ENCODE results near the gene SAE1.

SAE1 gene

DNA sequence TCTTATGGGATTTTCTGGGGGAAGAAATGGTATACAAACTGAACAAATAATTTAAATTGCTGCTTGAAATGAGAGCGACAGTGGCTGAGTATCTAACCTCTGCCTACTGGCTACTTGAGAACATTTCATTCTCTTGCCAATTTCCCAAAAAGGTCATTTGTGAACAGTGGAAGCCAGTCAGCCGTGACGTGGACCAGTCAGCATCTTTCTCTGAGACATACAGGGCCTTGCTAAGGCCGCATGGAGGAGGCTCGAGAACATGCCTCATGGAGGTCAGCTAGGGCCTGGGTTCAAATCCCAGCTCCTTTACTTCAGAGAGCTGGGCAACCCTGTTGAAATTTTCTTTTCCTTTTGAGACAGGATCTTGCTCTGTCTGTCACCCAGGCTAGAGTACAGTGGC lies 37.4 kb upstream of the SAE1 start:
- H3K4me1 ChIP-seq (ENCODE audit: control extremely low read depth in 1 of 4, control insufficient read depth in 4 of 4, insufficient read depth in 4 of 4, low read length in 3 of 4), result peaks cover 0 to 40% (median 27%) of the 10 kb centered on the region in 4 experiments
- H3K4me3 ChIP-seq (ENCODE audit: control insufficient read depth in 1 of 7, extremely low read depth in 1 of 7, insufficient read depth in 4 of 7, low read depth in 2 of 7, low read length in 6 of 7), result no peak overlapping the region
- H3K9me3 ChIP-seq (ENCODE audit: control extremely low read depth in 1 of 5, control insufficient read depth in 4 of 5, insufficient read depth in 2 of 5, low read depth in 1 of 5, low read length in 4 of 5), result no peaks in the 10 kb centered on the region
- H3K27me3 ChIP-seq (replicated peaks in 2 of 5; ENCODE audit: control insufficient read depth in 4 of 5, insufficient read depth in 5 of 5, low read length in 4 of 5), result no peaks in the 10 kb centered on the region
- POLR2A ChIA-PET, result no interaction called here
- CTCF ChIA-PET, result interaction anchor here (1.3 to 1.4 kb wide), 2 partner anchors 13 to 15 kb away, joined by 4 to 5 read pairs; no protein-coding TSS in a partner anchor
- DNase-seq, result no peak
- WGBS (ENCODE audit: insufficient coverage), result 98% methylated on average over 5 of the region's 5 CpGs
- no peak overlapping the region for H3K27ac ChIP-seq (ENCODE audit: insufficient read depth in 1 of 2, low read depth in 1 of 2, low read length in 2 of 2, poor library complexity in 1 of 2, severe bottlenecking in 2 of 2)
- peaks cover 9 to 61% (median 40%) of the 10 kb centered on the region in 4 experiments for H3K36me3 ChIP-seq (ENCODE audit: control insufficient read depth in 4 of 4, insufficient read depth in 4 of 4, low read length in 3 of 4)

GRCh38 chr19:47093841-47094240 lies 36.8 kb upstream of the SAE1 start:
- Histone ChIP-seq H3K27ac (ENCODE audit: insufficient read depth in 1 of 2, low read depth in 1 of 2, low read length in 2 of 2, poor library complexity in 1 of 2, severe bottlenecking in 2 of 2) (no peak overlapping the region), H3K36me3 (ENCODE audit: control insufficient read depth in 4 of 4, insufficient read depth in 4 of 4, low read length in 3 of 4) (peaks cover 9 to 56% (median 38%) of the 10 kb centered on the region in 4 experiments), H3K4me1 (ENCODE audit: control extremely low read depth in 1 of 4, control insufficient read depth in 4 of 4, insufficient read depth in 4 of 4, low read length in 3 of 4) (peaks cover 0 to 40% (median 27%) of the 10 kb centered on the region in 4 experiments), H3K4me3 (ENCODE audit: control insufficient read depth in 1 of 7, extremely low read depth in 1 of 7, insufficient read depth in 4 of 7, low read depth in 2 of 7, low read length in 6 of 7) (no peak overlapping the region), H3K27me3 (replicated peaks in 2 of 5; ENCODE audit: control insufficient read depth in 4 of 5, insufficient read depth in 5 of 5, low read length in 4 of 5) (no peaks in the 10 kb centered on the region), H3K9me3 (ENCODE audit: control extremely low read depth in 1 of 5, control insufficient read depth in 4 of 5, insufficient read depth in 2 of 5, low read depth in 1 of 5, low read length in 4 of 5) (no peaks in the 10 kb centered on the region)
- ChIA-PET CTCF (interaction anchor here (0.5 to 1.4 kb wide), 4 partner anchors 14 to 114 kb away, joined by 3 to 5 read pairs (median 4); no protein-coding TSS in a partner anchor), POLR2A (no interaction called here)
- 94% methylated on average over 9 of the region's 10 CpGs for WGBS (ENCODE audit: insufficient coverage)
- no peak for DNase-seq

GRCh38 chr19:47094557-47095475 lies 35.8 kb upstream of the SAE1 start:
- no peaks in the 10 kb centered on the region for H3K27me3 ChIP-seq (replicated peaks in 2 of 5; ENCODE audit: control insufficient read depth in 4 of 5, insufficient read depth in 5 of 5, low read length in 4 of 5)
- ChIA-PET CTCF (interaction anchor here (0.6 to 1.5 kb wide), 6 partner anchors 9 to 28 kb away, joined by 3 to 5 read pairs (median 4); partner anchors contain the start of gene ZC3H4), POLR2A (interaction anchor here (0.9 kb wide), 1 partner anchor 515 kb away, joined by 3 read pairs; no protein-coding TSS in a partner anchor)
- H3K27ac ChIP-seq (ENCODE audit: insufficient read depth in 1 of 2, low read depth in 1 of 2, low read length in 2 of 2, poor library complexity in 1 of 2, severe bottlenecking in 2 of 2), result peak overlapping the region; percentile 77 to 86
- peaks cover 0 to 40% (median 27%) of the 10 kb centered on the region in 4 experiments for H3K4me1 ChIP-seq (ENCODE audit: control extremely low read depth in 1 of 4, control insufficient read depth in 4 of 4, insufficient read depth in 4 of 4, low read length in 3 of 4)
- WGBS (ENCODE audit: insufficient coverage), result 38% methylated on average over 11 of the region's 15 CpGs
- H3K4me3 ChIP-seq (ENCODE audit: control insufficient read depth in 1 of 7, extremely low read depth in 1 of 7, insufficient read depth in 4 of 7, low read depth in 2 of 7, low read length in 6 of 7), result peak overlapping the region in 3 of 7 experiments; percentile 25 to 48 (median 33)
- peaks cover 9 to 48% (median 30%) of the 10 kb centered on the region in 4 experiments for H3K36me3 ChIP-seq (ENCODE audit: control insufficient read depth in 4 of 4, insufficient read depth in 4 of 4, low read length in 3 of 4)
- H3K9me3 ChIP-seq (ENCODE audit: control extremely low read depth in 1 of 5, control insufficient read depth in 4 of 5, insufficient read depth in 2 of 5, low read depth in 1 of 5, low read length in 4 of 5), result no peaks in the 10 kb centered on the region
- DNase-seq, result peak in 2 of 3 donors; percentile 29 to 51

DNA sequence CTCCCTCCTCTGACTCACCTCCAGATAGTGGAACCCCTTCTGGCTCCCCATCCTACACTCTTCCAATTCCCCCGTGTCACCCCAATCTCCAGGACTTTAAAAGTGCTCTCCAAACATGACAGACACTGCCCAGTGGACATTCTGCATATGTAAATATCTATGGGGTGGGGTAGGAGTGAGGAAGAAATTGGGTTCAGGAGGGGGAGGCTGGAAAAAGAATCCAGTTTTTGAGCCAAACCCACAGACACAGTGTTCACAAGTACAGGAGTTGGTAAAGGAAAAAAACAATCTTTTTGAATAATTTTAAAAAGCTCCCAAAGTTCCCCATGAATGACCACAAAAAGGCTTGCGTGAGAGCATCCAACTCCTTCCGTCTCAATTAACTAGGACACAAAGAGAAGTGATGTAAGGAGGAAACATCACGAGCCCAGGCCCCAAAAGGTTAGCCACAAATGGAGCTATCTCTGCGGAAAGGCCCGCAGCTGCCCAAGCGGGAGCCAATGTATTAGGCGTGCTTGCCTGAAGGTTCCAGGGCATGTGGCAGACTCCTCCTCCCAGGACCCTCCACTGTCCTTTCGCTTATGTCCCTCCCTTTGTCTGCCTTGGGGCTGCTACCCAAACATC lies 35.0 kb upstream of the SAE1 start:
- Histone ChIP-seq H3K36me3 (ENCODE audit: control insufficient read depth in 4 of 4, insufficient read depth in 4 of 4, low read length in 3 of 4) (peaks cover 12 to 45% (median 23%) of the 10 kb centered on the region in 4 experiments), H3K4me1 (ENCODE audit: control extremely low read depth in 1 of 4, control insufficient read depth in 4 of 4, insufficient read depth in 4 of 4, low read length in 3 of 4) (peaks cover 0 to 40% (median 27%) of the 10 kb centered on the region in 4 experiments), H3K9me3 (ENCODE audit: control extremely low read depth in 1 of 5, control insufficient read depth in 4 of 5, insufficient read depth in 2 of 5, low read depth in 1 of 5, low read length in 4 of 5) (no peaks in the 10 kb centered on the region), H3K27ac (ENCODE audit: insufficient read depth in 1 of 2, low read depth in 1 of 2, low read length in 2 of 2, poor library complexity in 1 of 2, severe bottlenecking in 2 of 2) (peak overlapping the region; percentile 77 to 86), H3K27me3 (replicated peaks in 2 of 5; ENCODE audit: control insufficient read depth in 4 of 5, insufficient read depth in 5 of 5, low read length in 4 of 5) (no peaks in the 10 kb centered on the region), H3K4me3 (ENCODE audit: control insufficient read depth in 1 of 7, extremely low read depth in 1 of 7, insufficient read depth in 4 of 7, low read depth in 2 of 7, low read length in 6 of 7) (peak overlapping the region in 3 of 7 experiments; percentile 25 to 48 (median 33))
- DNase-seq, result peak; percentile 55 to 75 (median 74)
- 47% methylated on average over 8 of the region's 9 CpGs for WGBS (ENCODE audit: insufficient coverage)
- ChIA-PET CTCF (interaction anchor here (0.6 to 1.6 kb wide), 6 partner anchors 9 to 60 kb away, joined by 3 to 8 read pairs (median 4); partner anchors contain the start of gene ZC3H4), POLR2A (interaction anchor here (0.9 kb wide), 1 partner anchor 514 kb away, joined by 3 read pairs; no protein-coding TSS in a partner anchor)

GRCh38 chr19:47096100-47096704 lies 34.4 kb upstream of the SAE1 start:
- Histone ChIP-seq H3K36me3 (ENCODE audit: control insufficient read depth in 4 of 4, insufficient read depth in 4 of 4, low read length in 3 of 4) (peaks cover 12 to 40% (median 21%) of the 10 kb centered on the region in 4 experiments), H3K4me3 (ENCODE audit: control insufficient read depth in 1 of 7, extremely low read depth in 1 of 7, insufficient read depth in 4 of 7, low read depth in 2 of 7, low read length in 6 of 7) (no peak overlapping the region), H3K27me3 (replicated peaks in 2 of 5; ENCODE audit: control insufficient read depth in 4 of 5, insufficient read depth in 5 of 5, low read length in 4 of 5) (no peaks in the 10 kb centered on the region), H3K4me1 (ENCODE audit: control extremely low read depth in 1 of 4, control insufficient read depth in 4 of 4, insufficient read depth in 4 of 4, low read length in 3 of 4) (peaks cover 0 to 40% (median 27%) of the 10 kb centered on the region in 4 experiments), H3K9me3 (ENCODE audit: control extremely low read depth in 1 of 5, control insufficient read depth in 4 of 5, insufficient read depth in 2 of 5, low read depth in 1 of 5, low read length in 4 of 5) (no peaks in the 10 kb centered on the region), H3K27ac (ENCODE audit: insufficient read depth in 1 of 2, low read depth in 1 of 2, low read length in 2 of 2, poor library complexity in 1 of 2, severe bottlenecking in 2 of 2) (peak overlapping the region; percentile 77 to 86)
- ChIA-PET POLR2A (no interaction called here), CTCF (interaction anchor here (0.5 to 1.6 kb wide), 6 partner anchors 11 to 194 kb away, joined by 3 to 8 read pairs (median 4); partner anchors contain the start of gene ZC3H4)
- 95% methylated on average over 12 of the region's 12 CpGs for WGBS (ENCODE audit: insufficient coverage)
- DNase-seq, result no peak

GRCh38 chr19:47096721-47097120 lies 33.9 kb upstream of the SAE1 start:
- WGBS (ENCODE audit: insufficient coverage), result 100% methylated on average over 2 of the region's 9 CpGs
- Histone ChIP-seq H3K9me3 (ENCODE audit: control extremely low read depth in 1 of 5, control insufficient read depth in 4 of 5, insufficient read depth in 2 of 5, low read depth in 1 of 5, low read length in 4 of 5) (no peaks in the 10 kb centered on the region), H3K4me3 (ENCODE audit: control insufficient read depth in 1 of 7, extremely low read depth in 1 of 7, insufficient read depth in 4 of 7, low read depth in 2 of 7, low read length in 6 of 7) (no peak overlapping the region), H3K27me3 (replicated peaks in 2 of 5; ENCODE audit: control insufficient read depth in 4 of 5, insufficient read depth in 5 of 5, low read length in 4 of 5) (no peaks in the 10 kb centered on the region), H3K27ac (ENCODE audit: insufficient read depth in 1 of 2, low read depth in 1 of 2, low read length in 2 of 2, poor library complexity in 1 of 2, severe bottlenecking in 2 of 2) (no peak overlapping the region), H3K4me1 (ENCODE audit: control extremely low read depth in 1 of 4, control insufficient read depth in 4 of 4, insufficient read depth in 4 of 4, low read length in 3 of 4) (peaks cover 0 to 40% (median 27%) of the 10 kb centered on the region in 4 experiments), H3K36me3 (ENCODE audit: control insufficient read depth in 4 of 4, insufficient read depth in 4 of 4, low read length in 3 of 4) (peaks cover 12 to 40% (median 21%) of the 10 kb centered on the region in 4 experiments)
- no peak for DNase-seq
- CTCF ChIA-PET, result interaction anchor here (0.5 to 1.6 kb wide), 3 partner anchors 10 to 193 kb away, joined by 3 to 8 read pairs (median 6); no protein-coding TSS in a partner anchor
- POLR2A ChIA-PET, result no interaction called here
